ENCODE results near the gene HNF1B. TPM values are rescaled to one million over a fixed set of nuclear protein-coding genes. Genes with fewer than 3 reads are reported as not detected.

The HNF1B gene
- total RNA-seq, 1 experiment from 2014 or later = not detected

DNA sequence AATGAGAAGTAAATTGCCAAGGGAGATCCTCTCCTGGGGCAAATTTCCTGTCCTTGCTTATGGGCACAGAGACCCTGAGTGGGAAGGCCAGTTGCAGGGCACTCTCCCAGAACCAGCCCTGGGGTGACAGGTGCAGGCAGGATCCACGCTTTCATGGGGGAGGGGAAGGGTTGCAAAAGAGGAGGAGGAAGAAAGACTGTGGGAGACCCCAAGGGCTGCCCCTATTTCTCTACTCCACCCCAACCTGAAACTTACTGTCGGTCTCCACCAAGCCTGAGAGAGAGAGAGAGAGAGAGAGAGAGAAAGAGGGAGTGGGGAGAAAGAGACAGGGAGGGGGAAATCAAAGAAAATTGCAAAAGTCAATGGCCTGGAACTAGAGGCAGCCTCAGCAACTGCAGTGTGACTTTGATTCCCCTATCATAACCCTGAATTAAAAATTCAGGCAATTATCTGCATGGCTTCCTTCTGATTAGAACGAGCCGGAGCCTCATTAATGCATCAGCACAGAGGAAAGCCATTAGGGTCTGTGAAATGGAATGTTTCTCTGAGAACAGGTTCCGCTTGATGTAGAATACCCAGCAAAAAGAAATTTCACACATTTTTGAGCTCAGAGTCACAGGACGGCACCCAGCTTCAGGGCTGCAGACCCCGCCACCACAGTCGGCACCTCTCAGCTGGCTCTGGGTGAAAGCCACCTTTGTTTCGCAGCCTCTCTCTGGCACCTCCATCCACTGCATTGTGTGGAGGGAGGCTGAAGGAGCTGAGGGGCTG is 45.1 kb upstream of the HNF1B start:
- Histone ChIP-seq H3K27ac (no peak overlapping the region), H3K4me2 (no peak overlapping the region), H3K9me2 (ENCODE audit: insufficient read depth) (no peaks in the 10 kb centered on the region), H3K27me3 (ENCODE audit: insufficient read depth, low read depth) (peaks cover 24% of the 10 kb centered on the region; the same call in 1 of the 2 replicates), H3K9me3 (ENCODE audit: insufficient read depth, low read depth) (no peaks in the 10 kb centered on the region), H4K20me1 (ENCODE audit: insufficient read depth) (no peaks in the 10 kb centered on the region), H3K36me3 (ENCODE audit: low read depth) (no peaks in the 10 kb centered on the region), H3K4me1 (replicated peaks; ENCODE audit: insufficient read depth) (no peaks in the 10 kb centered on the region), H2AFZ (no peak overlapping the region), H3F3A (ENCODE audit: insufficient read depth, low read depth) (no peaks in the 10 kb centered on the region), H3K79me2 (ENCODE audit: low read depth) (no peaks in the 10 kb centered on the region), H3K4me3 (no peak overlapping the region)
- no peak for TF ChIP-seq EZH2 (IDR thresholded peaks at IDR 0.05; ENCODE audit: low read depth)
- CTCF ChIA-PET = no interaction called here
- BruUV-seq (replicated peaks) = no TSS peak
- intact Hi-C loops (cut with micrococcal nuclease; ENCODE audit: unreplicated experiment) = no loop called here
- no peak for DNase-seq
- POLR2A ChIA-PET (ENCODE audit: unreplicated experiment) = no interaction called here

DNA sequence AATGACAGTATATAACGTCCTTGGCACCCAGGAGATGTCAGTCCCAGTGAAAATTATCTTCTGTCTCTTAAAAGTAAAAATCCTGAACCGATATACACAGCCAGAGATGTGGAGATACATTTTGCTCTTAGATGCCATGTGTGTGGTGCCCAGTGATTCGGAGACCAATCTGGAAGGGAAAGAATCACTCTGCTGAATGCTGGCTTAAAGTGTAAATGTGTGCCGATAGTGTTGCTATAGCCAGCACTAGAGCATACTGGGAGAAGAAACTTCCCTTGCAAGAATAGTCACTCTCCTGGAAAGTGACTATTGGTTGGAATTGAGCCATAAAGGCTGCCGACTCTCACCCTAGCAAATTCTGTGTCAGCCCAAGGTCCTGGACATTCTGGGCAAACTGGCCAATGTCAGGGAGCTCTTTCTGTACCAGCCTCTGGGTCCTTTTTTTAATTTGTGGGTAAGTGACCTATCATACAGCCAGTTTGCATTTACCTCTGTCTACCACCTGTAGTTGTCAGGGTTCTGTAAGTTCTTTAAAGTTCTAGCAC is 44.2 kb upstream of the HNF1B start:
- no TSS peak for BruUV-seq (replicated peaks)
- H3K4me3 ChIP-seq = no peak overlapping the region
- no peaks in the 10 kb centered on the region for H3K79me2 ChIP-seq (ENCODE audit: low read depth)
- H3K4me1 ChIP-seq (replicated peaks; ENCODE audit: insufficient read depth) = no peaks in the 10 kb centered on the region
- no peaks in the 10 kb centered on the region for H3K9me2 ChIP-seq (ENCODE audit: insufficient read depth)
- ChIA-PET POLR2A (ENCODE audit: unreplicated experiment) (no interaction called here), CTCF (no interaction called here)
- no peak for DNase-seq
- H3K27ac ChIP-seq = no peak overlapping the region
- no peaks in the 10 kb centered on the region for H3K36me3 ChIP-seq (ENCODE audit: low read depth)
- no peaks in the 10 kb centered on the region for H4K20me1 ChIP-seq (ENCODE audit: insufficient read depth)
- H2AFZ ChIP-seq = no peak overlapping the region
- H3K9me3 ChIP-seq (ENCODE audit: insufficient read depth, low read depth) = no peaks in the 10 kb centered on the region
- no peaks in the 10 kb centered on the region for H3F3A ChIP-seq (ENCODE audit: insufficient read depth, low read depth)
- peaks cover 20% of the 10 kb centered on the region; the same call in 1 of the 2 replicates for H3K27me3 ChIP-seq (ENCODE audit: insufficient read depth, low read depth)
- no peak overlapping the region for H3K4me2 ChIP-seq
- intact Hi-C loops (cut with micrococcal nuclease; ENCODE audit: unreplicated experiment) = no loop called here
- no peak for TF ChIP-seq CTCF (conservative IDR thresholded peaks at IDR 0.05)
- no peak for TF ChIP-seq EZH2 (IDR thresholded peaks at IDR 0.05; ENCODE audit: low read depth)

- H4K20me1 ChIP-seq (ENCODE audit: insufficient read depth) = no peaks in the 10 kb centered on the region
- H3K9me2 ChIP-seq (ENCODE audit: insufficient read depth) = no peaks in the 10 kb centered on the region
- no peak overlapping the region for H2AFZ ChIP-seq
- H3K9me3 ChIP-seq (ENCODE audit: insufficient read depth, low read depth) = no peaks in the 10 kb centered on the region
- no peaks in the 10 kb centered on the region for H3F3A ChIP-seq (ENCODE audit: insufficient read depth, low read depth)
- no peak overlapping the region for H3K4me2 ChIP-seq
- H3K36me3 ChIP-seq (ENCODE audit: low read depth) = no peaks in the 10 kb centered on the region
- H3K4me3 ChIP-seq = no peak overlapping the region
- ChIA-PET POLR2A (ENCODE audit: unreplicated experiment) (no interaction called here), CTCF (no interaction called here)
- H3K79me2 ChIP-seq (ENCODE audit: low read depth) = no peaks in the 10 kb centered on the region
- TF ChIP-seq EZH2 (IDR thresholded peaks at IDR 0.05; ENCODE audit: low read depth) (no peak), CTCF (conservative IDR thresholded peaks at IDR 0.05) (no peak)
- no peak for DNase-seq
- peaks cover 19% of the 10 kb centered on the region for H3K27me3 ChIP-seq (ENCODE audit: insufficient read depth, low read depth)
- H3K4me1 ChIP-seq (replicated peaks; ENCODE audit: insufficient read depth) = no peaks in the 10 kb centered on the region
- H3K27ac ChIP-seq = no peak overlapping the region
- intact Hi-C loops (cut with micrococcal nuclease; ENCODE audit: unreplicated experiment) = no loop called here
- no TSS peak for BruUV-seq (replicated peaks)
Measured at GRCh38 chr17:37788526-37788925, 43.7 kb upstream of the HNF1B start.
